LoVo (cell line): ENCODE results near the gene KLHL11.

Experiments
- DNase-seq: peaks from one replicate; pipeline ENCODE4 v3.0.0-alpha.2; 2016; ENCODE audit warnings: low spot score

KLHL11 gene, protein sequence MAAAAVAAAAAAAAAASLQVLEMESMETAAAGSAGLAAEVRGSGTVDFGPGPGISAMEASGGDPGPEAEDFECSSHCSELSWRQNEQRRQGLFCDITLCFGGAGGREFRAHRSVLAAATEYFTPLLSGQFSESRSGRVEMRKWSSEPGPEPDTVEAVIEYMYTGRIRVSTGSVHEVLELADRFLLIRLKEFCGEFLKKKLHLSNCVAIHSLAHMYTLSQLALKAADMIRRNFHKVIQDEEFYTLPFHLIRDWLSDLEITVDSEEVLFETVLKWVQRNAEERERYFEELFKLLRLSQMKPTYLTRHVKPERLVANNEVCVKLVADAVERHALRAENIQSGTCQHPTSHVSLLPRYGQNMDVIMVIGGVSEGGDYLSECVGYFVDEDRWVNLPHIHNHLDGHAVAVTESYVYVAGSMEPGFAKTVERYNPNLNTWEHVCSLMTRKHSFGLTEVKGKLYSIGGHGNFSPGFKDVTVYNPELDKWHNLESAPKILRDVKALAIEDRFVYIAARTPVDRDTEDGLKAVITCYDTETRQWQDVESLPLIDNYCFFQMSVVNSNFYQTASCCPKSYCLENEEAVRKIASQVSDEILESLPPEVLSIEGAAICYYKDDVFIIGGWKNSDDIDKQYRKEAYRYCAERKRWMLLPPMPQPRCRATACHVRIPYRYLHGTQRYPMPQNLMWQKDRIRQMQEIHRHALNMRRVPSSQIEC

DNA sequence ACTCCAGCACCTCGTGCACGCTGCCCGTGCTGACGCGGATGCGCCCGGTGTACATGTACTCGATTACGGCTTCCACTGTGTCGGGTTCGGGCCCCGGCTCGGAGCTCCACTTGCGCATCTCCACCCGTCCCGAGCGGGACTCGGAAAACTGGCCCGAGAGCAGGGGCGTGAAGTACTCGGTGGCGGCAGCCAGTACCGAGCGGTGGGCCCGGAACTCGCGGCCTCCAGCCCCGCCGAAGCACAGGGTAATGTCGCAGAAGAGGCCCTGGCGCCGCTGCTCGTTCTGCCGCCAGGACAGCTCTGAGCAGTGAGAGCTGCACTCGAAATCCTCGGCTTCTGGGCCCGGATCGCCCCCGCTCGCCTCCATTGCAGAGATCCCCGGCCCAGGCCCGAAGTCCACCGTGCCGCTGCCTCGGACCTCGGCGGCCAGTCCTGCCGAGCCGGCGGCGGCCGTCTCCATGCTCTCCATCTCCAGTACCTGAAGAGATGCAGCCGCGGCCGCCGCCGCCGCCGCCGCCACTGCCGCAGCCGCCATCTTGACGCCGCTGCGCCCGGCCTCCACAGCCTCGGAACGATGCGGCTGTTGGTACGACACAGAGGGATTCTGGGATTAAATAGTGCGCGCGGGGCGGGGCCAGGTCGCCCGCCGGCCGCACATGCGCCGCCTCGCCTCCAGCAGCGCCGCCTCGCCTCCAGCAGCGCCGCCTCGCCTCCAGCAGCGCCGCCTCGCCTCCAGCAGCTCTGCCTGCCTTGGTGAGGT is at the start of gene KLHL11:
Gene KLHL11 (minus strand): TSS at position 588 of the 760 bp plus-strand sequence. CDS start 53 bp downstream, at position 535.
- DNase-seq: peak; percentile 92

DNA sequence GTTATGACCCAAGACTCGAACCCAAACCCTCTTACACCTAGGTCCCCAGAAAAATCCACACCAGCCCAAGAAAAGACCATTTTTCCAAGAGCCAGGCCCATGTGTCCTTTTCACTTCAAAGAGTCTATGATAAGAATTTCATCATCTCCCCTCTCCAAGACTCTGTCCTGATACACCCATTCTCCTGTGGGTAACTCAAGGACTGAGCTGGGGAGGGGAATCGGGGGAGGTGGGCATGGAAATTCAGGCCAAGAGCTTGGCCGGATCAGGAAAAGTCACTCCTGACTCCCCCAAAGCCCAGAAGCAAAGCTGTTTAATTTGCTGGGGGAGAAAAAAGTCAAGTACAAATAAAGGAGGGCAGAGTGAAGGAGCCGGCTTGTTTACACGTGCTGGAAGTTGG is 49.8 kb upstream of the KLHL11 start:
- no peak for DNase-seq

DNA sequence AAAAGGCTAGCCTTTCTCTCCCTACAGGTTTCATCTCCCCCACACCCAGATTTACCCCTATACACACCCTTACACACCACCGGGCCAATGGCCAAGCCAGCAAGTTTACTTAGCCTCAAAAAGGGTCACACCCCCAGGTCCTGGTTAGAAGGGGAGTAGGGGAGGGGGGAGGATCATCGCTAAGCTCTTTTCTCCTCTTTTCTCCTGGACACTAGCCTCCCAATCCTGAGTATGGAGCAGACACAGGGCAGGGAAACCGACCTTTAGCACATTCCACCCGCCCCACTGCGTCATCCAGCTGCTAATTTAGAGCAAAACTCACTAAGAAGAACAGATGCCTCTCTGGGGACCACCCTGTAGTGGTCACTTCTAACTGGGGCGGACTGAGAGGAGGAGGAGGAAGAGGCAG is 49.1 kb upstream of the KLHL11 start:
- DNase-seq: no peak

DNA sequence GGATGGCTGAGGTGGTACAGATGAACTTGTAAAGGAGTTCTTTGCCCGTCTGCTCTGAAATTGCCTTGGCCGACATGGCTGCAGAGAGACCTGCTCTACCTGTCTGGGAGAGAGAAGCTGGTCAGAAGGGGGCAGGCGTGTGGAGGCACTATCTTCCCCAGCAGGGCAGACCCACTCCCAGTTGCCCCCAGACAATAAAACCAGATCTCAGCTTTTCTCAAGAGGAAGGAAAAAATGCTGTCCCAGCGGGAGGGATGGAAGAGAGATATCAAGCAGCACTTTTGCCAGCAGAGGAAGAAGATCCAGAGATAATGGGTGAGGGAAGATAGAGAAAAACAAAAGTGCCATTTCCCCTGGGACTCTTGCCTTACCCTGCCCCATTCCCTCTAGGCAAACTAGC is 48.6 kb upstream of the KLHL11 start:
- DNase-seq: no peak

DNA sequence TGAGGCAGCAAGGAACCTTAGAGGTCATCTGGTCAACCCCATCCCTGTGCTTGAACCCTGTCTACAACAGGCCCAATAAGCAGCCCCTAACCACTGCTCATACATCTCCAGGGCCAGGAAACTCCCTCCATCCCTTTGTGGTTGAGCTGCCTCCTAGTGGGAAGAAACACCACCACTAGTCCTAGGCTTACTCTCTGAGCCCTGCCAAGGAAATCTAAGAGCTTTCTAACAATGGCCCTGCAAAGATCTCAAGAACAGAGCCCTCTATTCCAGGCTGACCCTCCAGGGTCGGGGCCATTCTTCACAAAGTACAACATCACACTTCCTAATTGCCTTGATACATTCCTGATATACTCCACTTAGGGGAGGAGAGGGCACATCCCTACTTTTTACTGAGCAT is 47.7 kb upstream of the KLHL11 start:
- no peak for DNase-seq

DNA sequence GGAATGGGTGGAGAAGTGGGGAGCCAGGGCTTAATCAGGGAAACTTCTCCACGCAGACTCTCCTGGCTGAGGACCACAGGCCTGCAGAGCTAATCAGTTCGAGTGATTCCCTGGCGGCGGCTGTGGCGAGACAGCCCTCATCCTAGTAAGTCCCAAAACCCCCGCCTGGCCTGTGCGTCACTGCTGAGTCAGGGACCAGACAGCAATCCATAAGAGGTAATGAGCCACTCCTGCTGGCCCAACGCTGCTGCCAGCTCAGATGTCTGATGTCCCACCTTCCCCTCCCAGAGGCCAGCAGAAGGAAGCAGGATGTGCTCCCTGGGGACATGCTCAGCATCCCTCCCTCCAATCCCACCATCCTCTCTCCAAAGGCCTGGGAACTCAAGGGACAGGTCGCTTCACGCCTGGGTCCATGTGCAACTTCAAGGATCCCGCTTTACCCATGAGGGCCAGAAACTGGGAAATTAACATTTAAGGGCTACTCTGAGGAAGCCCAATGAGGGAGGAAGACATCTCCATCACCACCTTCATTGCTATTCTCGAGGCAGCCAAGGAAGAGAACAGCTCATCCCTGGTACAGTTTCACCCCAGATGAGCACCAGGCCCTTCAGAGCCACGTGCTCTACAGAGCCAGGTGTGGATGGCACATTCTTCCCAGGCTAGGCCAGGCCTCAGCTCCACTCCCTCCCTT is 45.6 kb upstream of the KLHL11 start:
- DNase-seq: no peak

DNA sequence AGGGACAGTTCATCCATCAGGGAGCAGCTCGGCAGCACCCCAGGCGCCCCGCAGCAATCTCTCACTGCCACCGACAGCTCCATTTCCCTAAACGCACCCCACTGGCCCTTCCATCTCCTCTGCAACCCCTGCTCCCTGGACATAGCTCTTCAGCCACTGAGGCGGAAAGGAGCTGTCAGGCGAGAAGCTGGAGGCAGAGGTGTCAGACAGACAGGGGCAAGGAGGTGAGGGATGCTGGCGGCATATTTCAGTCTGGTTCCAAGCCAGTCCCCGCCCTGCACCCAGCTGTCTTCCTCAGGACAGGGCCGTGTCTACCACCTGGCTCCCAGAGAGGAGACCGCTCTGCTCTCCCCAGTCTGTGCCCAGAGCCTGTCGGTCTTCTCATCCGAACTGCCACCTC is 43.9 kb upstream of the KLHL11 start:
- DNase-seq: no peak

DNA sequence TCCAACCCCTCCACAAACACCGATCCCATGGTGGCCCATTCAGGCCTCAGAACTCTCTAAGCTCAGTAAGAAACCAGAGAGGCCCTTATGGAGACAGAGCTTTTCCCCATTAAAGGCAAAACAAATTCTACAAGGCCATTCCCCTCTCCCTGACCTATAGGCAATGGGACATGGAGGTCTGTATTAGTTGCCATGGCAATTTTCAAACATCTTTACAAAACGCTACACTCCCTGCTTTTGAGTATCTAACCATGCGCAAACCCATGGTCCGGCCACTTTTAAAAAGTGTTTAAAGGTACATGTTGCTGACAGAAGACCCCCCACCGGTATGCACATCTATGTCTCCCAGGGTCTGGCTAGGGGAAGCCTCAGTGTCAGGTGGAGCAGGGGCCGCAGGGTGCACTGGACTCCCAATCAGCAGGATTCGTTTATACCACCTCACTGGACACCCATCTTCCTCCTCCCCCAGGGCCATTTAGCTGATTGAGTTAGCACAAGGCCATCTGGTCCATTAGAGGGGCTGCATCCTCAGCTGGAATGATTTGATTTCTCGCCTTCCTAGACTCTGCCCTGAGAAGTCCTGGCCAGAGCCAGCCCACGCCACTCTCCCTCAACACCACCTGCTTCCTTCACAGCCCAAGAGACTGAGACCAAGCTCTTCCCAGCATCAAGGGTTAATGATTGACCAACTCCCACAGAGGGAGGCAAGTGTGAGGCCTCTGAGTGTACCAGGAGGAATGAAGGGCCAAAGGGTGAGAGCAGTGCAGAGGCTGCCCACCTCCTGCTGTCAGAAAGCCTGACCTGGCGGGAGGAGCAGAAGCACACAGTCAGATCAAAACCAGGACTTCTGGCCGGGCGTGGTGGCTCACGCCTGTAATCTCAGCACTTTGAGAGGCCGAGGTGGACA is 42.7 kb upstream of the KLHL11 start:
- peak; percentile 28 for DNase-seq

DNA sequence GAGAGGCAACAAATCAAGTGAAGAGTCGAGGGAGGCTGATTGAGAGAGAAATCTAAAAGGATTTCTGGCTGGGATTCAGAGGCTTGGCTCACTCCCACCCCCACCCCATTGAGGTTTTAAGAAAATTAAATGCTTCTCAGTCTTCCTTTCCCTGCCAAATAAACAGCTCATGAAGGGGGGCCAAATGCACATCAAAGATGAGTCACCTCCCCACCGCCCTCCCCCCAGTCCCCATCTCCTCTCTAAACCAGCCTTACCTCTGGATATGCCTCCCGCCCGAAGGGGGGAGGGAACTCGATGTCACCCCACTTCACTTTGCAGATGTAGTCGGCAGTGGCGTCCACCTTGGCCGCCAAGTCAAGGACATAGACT is 41.9 kb upstream of the KLHL11 start:
- no peak for DNase-seq

DNA sequence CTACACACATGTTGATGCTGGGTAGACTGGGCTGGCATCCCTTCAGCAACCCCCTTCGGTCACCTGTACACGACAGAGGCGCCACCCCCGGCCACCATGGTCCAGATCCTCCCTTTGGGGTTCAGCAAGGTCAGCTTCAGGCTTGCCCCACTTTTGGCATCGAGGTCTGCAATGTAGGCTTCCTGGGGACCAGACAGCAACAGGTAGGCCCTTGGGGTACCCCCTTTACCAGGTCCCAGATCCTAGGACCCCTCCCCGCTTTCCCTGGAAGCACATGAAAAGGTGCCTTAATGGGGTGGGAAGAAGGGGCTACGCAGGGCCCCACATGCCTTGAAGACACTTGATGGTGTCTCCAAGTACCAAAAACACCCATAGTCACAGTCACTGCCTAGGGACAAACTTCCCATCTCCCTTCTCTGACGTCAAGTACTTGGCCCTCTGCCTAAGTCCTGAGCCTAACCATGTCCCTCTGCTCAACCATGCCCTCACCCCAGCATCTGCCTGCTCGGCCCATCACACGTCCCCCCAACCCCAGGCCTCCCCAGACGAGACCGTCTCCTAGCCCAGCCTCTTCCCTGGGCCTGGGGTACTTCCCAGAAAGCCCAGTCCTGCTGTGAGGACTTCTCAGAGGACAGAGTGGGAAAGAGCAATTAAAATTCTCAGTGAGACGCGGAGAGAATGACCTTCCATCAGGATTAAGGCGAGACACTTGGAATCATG is 41.4 kb upstream of the KLHL11 start:
- DNase-seq: no peak

DNA sequence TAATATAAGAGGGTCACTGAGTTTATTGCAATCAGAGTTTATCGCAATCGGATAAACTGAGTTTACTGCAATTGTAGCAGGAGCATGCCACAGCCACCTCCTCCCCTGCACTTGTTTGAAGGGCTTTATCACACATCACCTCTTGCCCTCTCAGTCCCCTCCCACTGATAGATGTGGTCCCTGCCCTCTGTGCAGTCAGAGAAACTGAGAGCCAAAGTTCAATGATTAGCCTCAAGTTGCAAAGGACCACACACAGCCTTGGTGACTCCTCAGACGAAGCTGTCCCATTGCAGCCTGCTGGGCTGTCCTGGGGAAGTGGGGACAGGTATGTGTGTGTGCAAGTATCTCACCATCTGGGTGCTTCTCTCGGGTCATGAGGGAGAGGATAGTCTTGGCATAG is 39.9 kb upstream of the KLHL11 start:
- DNase-seq: no peak

DNA sequence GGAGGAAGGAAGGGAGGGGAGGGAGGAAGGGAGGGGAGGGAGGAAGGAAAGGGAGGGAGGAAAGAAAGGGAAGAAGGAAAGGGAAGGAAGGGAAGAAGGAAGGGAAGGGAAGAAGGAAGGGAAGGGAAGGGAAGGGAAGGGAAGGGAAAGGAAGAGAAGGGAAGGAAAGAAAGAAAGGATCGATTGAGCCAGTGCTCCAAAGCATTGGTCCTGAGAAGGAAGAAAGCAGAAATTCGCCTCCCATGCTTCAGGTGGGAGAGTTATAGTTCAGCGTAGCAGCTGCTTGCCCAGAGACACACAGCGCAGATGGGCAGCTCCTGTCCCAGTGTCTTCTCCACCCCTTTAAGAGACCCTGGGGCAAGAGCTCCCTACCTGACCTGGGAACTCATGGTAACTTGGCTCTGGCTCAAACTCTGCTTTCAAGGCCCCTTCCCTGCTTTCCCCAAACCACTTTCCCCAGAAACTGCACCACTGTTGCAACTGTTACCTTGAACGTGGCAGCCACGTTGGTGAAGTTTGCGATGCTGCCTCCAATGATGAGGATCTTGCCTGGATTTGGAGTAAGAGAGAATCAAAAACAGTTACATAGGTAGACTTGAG is 39.1 kb upstream of the KLHL11 start:
- no peak for DNase-seq

DNA sequence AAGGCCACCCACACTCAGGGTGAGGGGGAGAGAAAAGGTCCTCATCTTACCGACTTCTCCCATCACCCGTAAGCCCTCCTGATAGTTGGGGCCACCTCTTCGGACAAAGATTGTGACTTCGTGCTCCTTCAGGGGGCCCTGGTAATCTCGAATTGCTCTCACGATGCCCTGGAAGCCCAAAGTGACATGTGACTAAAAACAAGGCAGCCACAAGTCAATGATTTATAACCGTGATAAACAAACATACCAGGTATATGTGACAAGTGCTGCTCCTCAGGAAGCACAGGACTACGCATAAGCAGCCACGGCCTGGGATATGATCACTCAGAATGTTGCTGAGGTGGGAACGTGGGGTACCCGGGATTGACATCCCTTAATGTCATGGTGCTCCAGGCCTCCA is 36.4 kb upstream of the KLHL11 start:
- DNase-seq: no peak

DNA sequence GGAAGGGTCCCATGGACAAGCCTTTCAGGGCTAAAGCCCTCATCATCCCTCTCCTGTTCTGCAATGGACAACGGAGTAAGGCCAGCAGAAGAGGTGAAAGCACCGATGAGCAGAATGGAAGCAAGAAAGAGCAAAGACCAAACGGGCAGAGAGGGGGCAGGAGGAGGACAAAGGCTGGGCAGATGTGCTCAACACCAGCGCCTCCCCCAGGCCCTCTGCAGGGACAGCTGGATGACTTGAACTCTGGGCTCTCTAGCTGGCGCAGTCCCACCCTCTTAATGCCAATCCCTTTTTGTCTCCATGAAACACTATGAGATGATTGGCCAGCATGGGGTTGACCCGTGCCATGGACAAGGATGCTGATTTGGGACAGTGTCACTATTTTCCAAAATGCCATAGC is 31.5 kb upstream of the KLHL11 start:
- DNase-seq: no peak

DNA sequence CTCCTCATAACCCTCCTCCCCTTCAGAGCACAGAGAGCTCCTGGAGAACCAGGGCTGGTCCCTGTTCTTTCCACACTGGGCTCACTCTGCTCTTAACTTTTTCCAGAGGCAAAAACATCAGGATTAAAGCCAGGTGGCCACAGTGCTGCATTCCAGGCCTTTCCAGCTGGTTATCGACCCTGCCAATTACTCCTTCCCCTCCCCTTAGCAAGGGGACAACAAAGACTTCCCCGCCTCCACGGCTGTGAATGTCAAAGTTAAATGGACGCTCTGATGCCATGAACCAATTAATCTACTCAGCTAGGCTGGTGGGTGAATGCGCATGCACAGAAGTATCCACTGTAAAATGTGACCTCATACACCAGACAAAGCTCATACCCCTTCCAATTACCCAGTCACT is 30.4 kb upstream of the KLHL11 start:
- no peak for DNase-seq

DNA sequence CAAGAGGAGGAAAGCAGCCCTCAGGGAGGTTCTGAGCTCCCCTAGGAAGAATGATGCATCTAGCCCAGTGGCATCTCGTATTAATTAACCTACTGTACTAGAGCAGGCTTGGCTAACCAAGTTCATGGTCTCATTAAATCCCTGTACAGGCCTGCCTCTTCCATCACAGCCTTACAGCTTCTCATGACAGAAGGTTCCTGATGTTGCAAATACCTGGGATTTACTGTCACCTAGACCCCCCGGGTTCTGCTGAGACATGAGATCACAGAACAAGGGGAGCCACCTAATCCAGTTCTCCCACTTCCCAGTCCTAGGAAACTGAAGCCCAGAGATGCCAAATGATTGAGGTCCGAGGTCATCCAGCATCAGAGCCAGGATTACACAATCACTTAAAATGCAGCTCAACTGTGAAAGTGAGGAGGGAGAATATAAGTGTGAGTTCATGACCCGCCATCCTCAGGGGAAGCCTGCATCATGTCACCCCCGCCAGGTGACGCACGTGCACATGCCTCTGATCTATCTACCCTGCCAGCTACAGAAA is 29.6 kb upstream of the KLHL11 start:
- peak; percentile 5 for DNase-seq

DNA sequence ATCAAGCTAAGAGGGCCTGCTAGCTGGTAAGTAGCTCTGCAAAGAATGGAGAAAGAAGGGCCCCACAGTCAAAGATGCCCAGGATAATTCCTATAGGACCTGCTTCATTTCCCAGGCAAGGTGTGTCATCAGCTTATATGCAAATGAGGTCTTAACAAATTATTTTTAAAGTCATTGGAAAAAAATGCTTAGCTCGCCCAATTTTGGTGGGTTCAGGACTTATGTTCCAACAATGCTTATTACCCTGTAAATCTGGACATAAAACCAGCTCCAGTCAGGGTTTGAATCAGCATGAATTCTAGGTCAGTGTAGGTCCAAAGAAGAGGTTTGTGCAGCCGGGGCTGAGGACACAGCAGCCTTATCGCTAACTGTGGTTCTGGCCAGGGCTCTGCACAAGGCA is 28.2 kb upstream of the KLHL11 start:
- no peak for DNase-seq

DNA sequence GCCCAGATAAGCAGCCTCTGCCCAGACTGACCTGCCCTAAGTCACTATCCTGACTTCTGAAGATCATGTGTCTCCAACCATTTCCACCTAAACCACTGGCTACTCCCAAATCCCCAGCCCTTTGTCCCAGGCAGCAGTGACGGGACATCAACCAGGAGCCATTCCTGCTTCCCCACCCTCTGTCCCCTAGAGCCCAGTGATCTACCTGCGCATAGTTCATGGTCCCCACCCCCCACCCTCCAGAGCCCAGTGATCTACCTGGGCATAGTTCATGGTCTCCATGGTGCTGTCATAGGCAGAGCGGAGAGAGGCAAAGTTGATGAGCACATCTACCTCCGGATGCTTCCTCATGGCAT is 26.8 kb upstream of the KLHL11 start:
- no peak for DNase-seq

DNA sequence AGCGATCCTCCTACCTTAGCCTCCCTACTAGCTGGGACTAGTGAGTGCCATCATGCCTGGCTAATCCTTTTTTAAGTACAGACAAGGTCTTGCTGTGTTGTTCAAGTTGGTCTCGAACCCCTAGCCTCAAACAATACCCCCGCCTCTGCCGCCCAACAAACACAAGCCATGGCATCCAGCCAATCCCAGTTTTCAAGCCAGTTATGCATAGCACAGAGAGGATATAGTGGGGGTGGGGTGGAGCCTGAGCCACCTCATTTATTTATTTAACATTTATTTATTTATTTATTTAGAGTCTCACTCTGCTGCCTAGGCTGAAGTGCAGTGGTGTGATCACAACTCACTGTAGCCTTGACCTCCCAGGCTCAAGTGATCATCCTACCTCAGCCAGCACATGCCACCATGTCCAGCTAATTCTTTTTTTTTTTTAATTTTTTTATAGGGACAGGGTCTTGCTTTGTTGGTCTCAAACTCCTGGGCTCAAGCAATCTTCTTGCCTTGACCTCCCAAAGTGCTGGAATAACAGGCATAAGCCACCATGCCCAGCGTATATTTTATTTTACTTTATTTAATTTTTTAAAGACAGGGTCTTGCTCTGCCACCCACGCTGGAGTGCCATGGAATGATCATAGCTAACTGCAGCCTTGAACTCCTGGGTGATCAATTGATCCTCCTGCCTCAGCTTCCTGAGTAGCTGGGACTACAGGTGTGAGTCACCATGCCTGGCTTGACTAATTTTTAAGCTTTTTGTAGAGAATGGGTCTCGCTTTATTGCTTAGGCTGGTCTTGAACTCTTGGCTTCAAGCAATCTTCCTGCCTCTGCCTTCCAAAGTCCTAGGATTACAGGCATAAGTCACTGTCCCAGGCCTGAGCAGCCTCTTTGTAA is 26.2 kb upstream of the KLHL11 start:
- no peak for DNase-seq
